Fibroblast of lung (primary cell): ENCODE measurements around the gene ATP8A2. TPM values are rescaled to one million over a fixed set of nuclear protein-coding genes. Genes with fewer than 3 reads are reported as not detected.

Source experiments
- DNase-seq, 2 donors: peaks; one replicate each; pipeline versions ENCODE4 v3.0.0 to v3.0.0-alpha.2; 2010; ENCODE audit warnings: low read depth in 2 of 2
- H2AFZ ChIP-seq: 2 replicates; pipeline ENCODE4 v1.5.1; 2012; ENCODE audit warnings: low read length, control low read depth, inconsistent platforms
- H3K27ac ChIP-seq: 2 replicates; pipeline ENCODE4 v1.5.1; 2011; ENCODE audit warnings: low read length, control low read depth; ENCODE audit not compliant: insufficient read depth
- H3K27me3 ChIP-seq: 2 replicates; pipeline ENCODE4 v1.5.1; 2011; ENCODE audit warnings: mild to moderate bottlenecking, low read length; ENCODE audit not compliant: control insufficient read depth, insufficient read depth
- H3K36me3 ChIP-seq: 2 replicates; pipeline ENCODE4 v1.5.1; 2011; ENCODE audit warnings: low read length; ENCODE audit not compliant: control insufficient read depth, insufficient read depth
- H3K4me1 ChIP-seq: 2 replicates; pipeline ENCODE4 v1.5.1; 2011; ENCODE audit warnings: low read length; ENCODE audit not compliant: control insufficient read depth, insufficient read depth; ENCODE audit errors: extremely low read depth
- H3K4me2 ChIP-seq: 2 replicates; pipeline ENCODE4 v1.5.1; 2011; ENCODE audit warnings: low read length, control low read depth; ENCODE audit not compliant: insufficient read depth; ENCODE audit errors: extremely low read depth
- H3K4me3 ChIP-seq, 4 experiments: fragments of 200-600 bp in 1 of 4; sonication (generic) in 1 of 4; replicated peaks in 1 of 4; 2 replicates each; pipeline ENCODE4 v1.5.1; 2011 to 2016; ENCODE audit warnings: low read length in 4 of 4, low read depth in 3 of 4, mild to moderate bottlenecking in 3 of 4, control low read depth in 2 of 4, inconsistent platforms in 1 of 4, mixed read lengths in 1 of 4; ENCODE audit not compliant: insufficient read depth in 1 of 4; ENCODE audit errors: control extremely low read depth in 1 of 4
- H3K79me2 ChIP-seq: 2 replicates; pipeline ENCODE4 v1.5.1; 2012; ENCODE audit warnings: mild to moderate bottlenecking, low read length, inconsistent platforms; ENCODE audit not compliant: control insufficient read depth, insufficient read depth
- H3K9ac ChIP-seq: 2 replicates; pipeline ENCODE4 v1.5.1; 2011; ENCODE audit warnings: mild to moderate bottlenecking, low read length, control low read depth; ENCODE audit not compliant: insufficient read depth
- H3K9me3 ChIP-seq: 2 replicates; pipeline ENCODE4 v1.5.1; 2012; ENCODE audit warnings: low read depth, low read length; ENCODE audit not compliant: control insufficient read depth, insufficient read depth
- H4K20me1 ChIP-seq: 2 replicates; pipeline ENCODE4 v1.5.1; 2011; ENCODE audit warnings: low read length; ENCODE audit not compliant: control insufficient read depth, insufficient read depth; ENCODE audit errors: extremely low read depth
- CTCF ChIP-seq, 2 donors: IDR thresholded peaks in 1 of 2; conservative IDR thresholded peaks in 1 of 2; 1 replicate in 1 of 2; 2 replicates in 1 of 2; pipeline ENCODE4 v1.5.1; 2011 to 2012; ENCODE audit warnings: low read length in 2 of 2, control low read depth in 1 of 2, inconsistent platforms in 1 of 2, low read depth in 1 of 2, mild to moderate bottlenecking in 1 of 2
- EZH2 ChIP-seq: IDR thresholded peaks from 2 replicates; pipeline ENCODE4 v1.5.1; 2012; ENCODE audit warnings: low read length, control low read depth, mild to moderate bottlenecking; ENCODE audit errors: missing control alignments
- polyA plus RNA-seq, 2 donors: library from polyadenylated mRNA; depleted of rRNA in 1 of 2; stranded (reverse) in 1 of 2; unstranded in 1 of 2; fragments of >200 nt; gene quantifications; 2 replicates each; pipeline ENCODE4 v1.2.1, GENCODE V29; 2011 to 2012; ENCODE audit warnings: missing spikeins in 1 of 2
- total RNA-seq: library from RNA; depleted of rRNA; stranded (reverse); fragments of >200 nt; gene quantifications from 2 replicates; pipeline ENCODE4 v1.2.1, GENCODE V29; 2014

Gene ATP8A2
- total and polyA plus RNA-seq, 2 donors (not counting 1 experiment from before 2014, with no cell fraction given), result under 0.01 to 0.01 TPM

- H3K4me2 ChIP-seq, result no peak overlapping the region
- H3K79me2 ChIP-seq, result no peaks in the 10 kb centered on the region
- H2AFZ ChIP-seq, result no peak overlapping the region
- H3K27me3 ChIP-seq, result no peaks in the 10 kb centered on the region
- no peak overlapping the region for H3K9ac ChIP-seq
- no peaks in the 10 kb centered on the region for H3K9me3 ChIP-seq
- no peak for DNase-seq
- H3K4me3 ChIP-seq, result no peak overlapping the region
- H3K4me1 ChIP-seq, result no peaks in the 10 kb centered on the region
- no peak overlapping the region for H3K27ac ChIP-seq
- TF ChIP-seq CTCF (conservative IDR thresholded peaks at IDR 0.05 in 1 of 2, IDR thresholded peaks at IDR 0.05 in 1 of 2; ENCODE audit: low read depth in 1 of 2, low read length in 2 of 2) (no peak), EZH2 (no peak)
- no peaks in the 10 kb centered on the region for H4K20me1 ChIP-seq
- no peaks in the 10 kb centered on the region for H3K36me3 ChIP-seq
Measured at GRCh38 chr13:25717666-25718197, 346.0 kb downstream of the ATP8A2 start.

GRCh38 chr13:25719666-25720065 lies 347.9 kb downstream of the ATP8A2 start:
- H3K79me2 ChIP-seq, result no peaks in the 10 kb centered on the region
- DNase-seq, result no peak
- H3K4me2 ChIP-seq, result no peak overlapping the region
- H3K4me3 ChIP-seq, result no peak overlapping the region
- no peaks in the 10 kb centered on the region for H3K9me3 ChIP-seq
- H3K9ac ChIP-seq, result no peak overlapping the region
- no peaks in the 10 kb centered on the region for H3K36me3 ChIP-seq
- no peaks in the 10 kb centered on the region for H3K4me1 ChIP-seq
- no peak overlapping the region for H2AFZ ChIP-seq
- no peaks in the 10 kb centered on the region for H4K20me1 ChIP-seq
- no peaks in the 10 kb centered on the region for H3K27me3 ChIP-seq
- TF ChIP-seq EZH2 (no peak), CTCF (conservative IDR thresholded peaks at IDR 0.05 in 1 of 2, IDR thresholded peaks at IDR 0.05 in 1 of 2; ENCODE audit: low read depth in 1 of 2, low read length in 2 of 2) (no peak)
- H3K27ac ChIP-seq, result no peak overlapping the region

GRCh38 chr13:25722893-25723292 lies 351.1 kb downstream of the ATP8A2 start:
- TF ChIP-seq EZH2, result no peak
- TF ChIP-seq CTCF (conservative IDR thresholded peaks at IDR 0.05 in 1 of 2, IDR thresholded peaks at IDR 0.05 in 1 of 2; ENCODE audit: low read depth in 1 of 2, low read length in 2 of 2), result no peak
- no peak overlapping the region for H3K9ac ChIP-seq
- no peak overlapping the region for H3K27ac ChIP-seq
- H3K36me3 ChIP-seq, result no peaks in the 10 kb centered on the region
- H3K4me1 ChIP-seq, result no peaks in the 10 kb centered on the region
- no peak overlapping the region for H3K4me3 ChIP-seq
- H3K27me3 ChIP-seq, result no peaks in the 10 kb centered on the region
- H2AFZ ChIP-seq, result no peak overlapping the region
- no peaks in the 10 kb centered on the region for H3K9me3 ChIP-seq
- H4K20me1 ChIP-seq, result no peaks in the 10 kb centered on the region
- no peaks in the 10 kb centered on the region for H3K79me2 ChIP-seq
- no peak for DNase-seq
- no peak overlapping the region for H3K4me2 ChIP-seq
